ENCODE data around the gene FN3K. TPM values are rescaled to one million over a fixed set of nuclear protein-coding genes. Genes with fewer than 3 reads are reported as not detected.
A peak's percentile ranks its signal among the peaks of the same experiment; 100 is the strongest.
"Not testable (repeated sequence)": the region's sequence is repeated elsewhere in the genome, so short reads cannot be mapped to it uniquely, and the experiment has no call there.

FN3K gene
- total RNA-seq, 1 donor from 2014 or later = 19.7 TPM

DNA sequence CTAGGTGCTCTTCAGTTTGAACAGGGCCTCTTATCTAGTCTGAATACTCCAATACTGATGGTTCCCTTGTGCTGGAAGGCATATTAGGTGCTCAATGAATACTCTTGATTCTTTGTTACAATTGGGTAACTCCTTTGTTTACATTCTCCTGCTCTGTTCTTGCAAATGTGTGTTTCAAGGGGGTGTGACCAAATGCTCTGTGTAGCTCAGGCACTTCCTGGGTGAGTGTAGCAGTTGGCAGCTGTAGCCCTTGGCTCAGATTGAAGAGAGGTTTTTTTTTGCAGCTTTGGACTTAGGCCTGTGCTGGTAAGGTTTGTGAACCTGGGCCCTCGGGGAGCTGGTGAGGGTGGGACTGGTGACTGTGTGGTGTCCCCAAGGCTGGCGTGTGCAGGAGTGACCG, 36.6 kb downstream of the FN3K start:
- DNase-seq (ENCODE audit: extremely low read depth, low read depth, low spot score) = no peak

DNA sequence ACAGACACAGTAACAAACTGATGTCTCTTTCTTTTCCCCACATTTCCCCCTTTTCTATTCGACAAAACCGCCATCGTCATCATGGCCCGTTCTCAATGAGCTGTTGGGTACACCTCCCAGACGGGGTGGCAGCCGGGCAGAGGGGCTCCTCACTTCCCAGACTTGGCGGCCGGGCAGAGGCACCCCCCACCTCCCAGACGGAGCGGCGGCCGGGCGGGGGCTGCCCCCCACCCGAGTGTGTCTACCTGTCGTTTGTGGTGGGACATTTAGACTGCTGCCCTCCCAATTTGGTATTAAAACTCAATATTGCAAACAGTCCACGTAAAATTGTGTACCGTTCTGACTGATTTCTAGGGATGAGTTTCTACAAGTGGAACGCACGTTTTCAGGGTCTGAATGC, 39.0 kb downstream of the FN3K start:
- DNase-seq (ENCODE audit: extremely low read depth, low read depth, low spot score) = not testable (repeated sequence)

DNA sequence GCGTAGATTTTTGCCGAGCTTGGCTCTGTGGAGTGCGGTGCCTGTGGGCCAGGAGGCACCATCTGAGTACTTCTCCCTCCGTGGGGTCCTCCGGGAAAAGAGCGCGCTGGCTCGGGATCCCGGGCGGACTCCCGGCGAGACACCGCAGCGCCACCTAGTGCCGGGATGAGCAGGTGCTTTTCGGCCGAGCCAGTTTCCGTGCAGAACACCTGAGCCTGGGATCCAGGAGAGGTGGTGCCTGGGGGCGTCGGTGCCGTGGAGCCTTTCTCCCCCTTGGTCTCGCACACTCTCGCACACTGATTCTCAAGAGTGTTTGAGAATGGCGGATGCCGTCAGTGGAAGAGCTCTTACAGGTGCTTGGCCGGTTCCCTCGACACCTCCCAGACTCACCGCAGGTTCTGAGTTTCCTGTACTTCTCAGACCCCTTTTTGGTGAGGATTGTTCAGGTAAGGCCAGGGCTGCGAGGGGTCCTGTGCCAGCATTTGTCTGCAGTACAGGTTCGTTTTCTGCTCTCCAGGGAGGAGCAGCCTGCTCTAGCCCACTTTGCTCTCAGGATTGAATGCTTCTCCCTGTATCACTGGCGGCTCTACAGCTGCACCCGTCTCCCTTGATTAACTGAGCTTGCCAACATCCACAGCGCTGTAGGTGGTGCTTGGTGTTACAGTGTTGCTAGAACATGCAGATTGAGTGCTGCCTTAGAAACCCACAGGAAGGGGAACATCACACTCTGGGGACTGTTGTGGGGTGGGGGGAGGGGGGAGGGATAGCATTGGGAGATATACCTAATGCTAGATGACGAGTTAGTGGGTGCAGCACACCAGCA, 39.8 kb downstream of the FN3K start:
- DNase-seq (ENCODE audit: extremely low read depth, low read depth, low spot score) = no peak

DNA sequence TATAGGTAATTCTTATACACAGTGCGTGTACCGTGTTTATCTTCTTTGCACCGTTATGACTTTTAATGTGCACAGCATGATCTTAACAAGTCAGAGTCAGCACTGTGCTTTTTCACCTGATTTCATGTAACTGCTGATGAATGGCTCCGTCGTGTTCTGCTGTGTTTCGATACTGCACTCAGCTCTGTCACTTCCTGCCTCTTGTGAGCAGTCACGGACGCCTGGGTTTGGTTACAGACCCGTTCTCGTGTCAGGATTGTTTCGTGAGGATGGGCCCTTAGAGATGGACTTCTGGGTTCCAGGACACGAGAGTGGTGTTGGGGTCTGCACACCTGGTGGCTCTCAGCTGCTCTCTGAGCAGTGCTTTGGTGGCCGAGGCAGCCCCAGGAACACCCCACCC, 41.0 kb downstream of the FN3K start:
- DNase-seq (ENCODE audit: extremely low read depth, low read depth, low spot score) = no peak

DNA sequence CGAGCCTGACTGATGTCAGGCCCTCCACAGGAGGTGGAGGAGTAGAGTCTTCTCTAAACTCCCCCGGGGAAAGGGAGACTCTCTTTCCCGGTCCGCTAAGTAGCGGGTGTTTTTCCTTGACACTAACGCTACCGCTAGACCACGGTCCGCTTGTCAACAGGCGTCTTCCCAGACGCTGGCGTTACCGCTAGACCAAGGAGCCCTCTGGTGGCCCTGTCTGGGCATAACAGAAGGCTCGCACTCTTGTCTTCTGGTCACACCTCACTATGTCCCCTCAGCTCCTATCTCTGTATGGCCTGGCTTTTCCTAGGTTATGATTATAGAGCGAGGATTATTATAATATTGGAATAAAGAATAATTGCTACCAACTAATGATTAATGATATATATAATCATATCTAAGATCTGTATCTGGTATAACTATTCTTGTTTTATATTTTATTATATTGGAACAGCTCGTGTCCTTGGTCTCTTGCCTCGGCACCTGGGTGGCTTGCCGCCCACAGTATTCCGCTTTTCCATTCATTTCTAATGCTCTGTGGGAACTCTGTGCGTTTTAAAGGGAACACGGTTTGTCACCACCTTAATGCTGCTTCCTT, 42.5 kb downstream of the FN3K start:
- DNase-seq (ENCODE audit: extremely low read depth, low read depth, low spot score) = not testable (repeated sequence)

DNA sequence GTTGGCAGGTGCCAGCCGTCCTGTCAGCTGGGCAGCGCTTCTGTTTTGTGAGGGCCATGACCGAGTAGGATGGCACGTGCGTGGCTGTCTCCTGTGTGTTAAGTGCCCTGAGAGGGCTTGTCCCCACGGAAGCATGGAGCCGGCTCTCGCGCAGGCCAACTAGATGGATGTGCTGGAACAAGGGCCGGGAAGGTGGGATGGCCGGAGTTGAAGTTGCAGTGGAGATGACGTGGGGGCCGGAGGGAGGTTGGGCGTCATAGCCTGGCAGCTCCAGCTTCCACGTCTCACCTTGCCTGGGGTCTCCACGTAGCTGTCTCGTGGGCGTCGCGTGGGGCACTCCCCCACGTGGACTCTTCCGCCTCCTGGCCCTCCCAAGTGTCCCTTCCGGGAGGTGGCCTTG, 44.1 kb downstream of the FN3K start:
- DNase-seq (ENCODE audit: extremely low read depth, low read depth, low spot score) = no peak

DNA sequence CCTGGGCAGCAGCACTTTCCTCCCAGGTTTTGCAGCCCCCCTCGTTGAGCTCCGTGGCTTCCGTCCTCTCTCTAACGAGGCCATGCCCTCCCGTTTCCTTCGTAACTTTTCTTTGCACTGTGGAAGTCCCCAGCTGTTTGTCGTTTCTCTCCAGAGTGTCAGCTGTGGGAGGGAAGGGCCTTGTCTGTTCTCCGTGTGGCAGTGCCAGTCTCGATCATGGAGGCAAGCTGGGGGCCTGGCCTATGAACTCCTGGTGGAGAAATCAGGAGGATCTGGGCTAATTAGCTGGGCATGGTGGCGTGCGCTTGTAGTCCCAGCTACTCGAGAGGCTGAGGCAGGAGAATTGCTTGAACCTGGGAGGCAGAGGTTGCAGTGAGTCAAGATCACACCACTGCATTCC, 44.8 kb downstream of the FN3K start:
- no peak for DNase-seq (ENCODE audit: extremely low read depth, low read depth, low spot score)

DNA sequence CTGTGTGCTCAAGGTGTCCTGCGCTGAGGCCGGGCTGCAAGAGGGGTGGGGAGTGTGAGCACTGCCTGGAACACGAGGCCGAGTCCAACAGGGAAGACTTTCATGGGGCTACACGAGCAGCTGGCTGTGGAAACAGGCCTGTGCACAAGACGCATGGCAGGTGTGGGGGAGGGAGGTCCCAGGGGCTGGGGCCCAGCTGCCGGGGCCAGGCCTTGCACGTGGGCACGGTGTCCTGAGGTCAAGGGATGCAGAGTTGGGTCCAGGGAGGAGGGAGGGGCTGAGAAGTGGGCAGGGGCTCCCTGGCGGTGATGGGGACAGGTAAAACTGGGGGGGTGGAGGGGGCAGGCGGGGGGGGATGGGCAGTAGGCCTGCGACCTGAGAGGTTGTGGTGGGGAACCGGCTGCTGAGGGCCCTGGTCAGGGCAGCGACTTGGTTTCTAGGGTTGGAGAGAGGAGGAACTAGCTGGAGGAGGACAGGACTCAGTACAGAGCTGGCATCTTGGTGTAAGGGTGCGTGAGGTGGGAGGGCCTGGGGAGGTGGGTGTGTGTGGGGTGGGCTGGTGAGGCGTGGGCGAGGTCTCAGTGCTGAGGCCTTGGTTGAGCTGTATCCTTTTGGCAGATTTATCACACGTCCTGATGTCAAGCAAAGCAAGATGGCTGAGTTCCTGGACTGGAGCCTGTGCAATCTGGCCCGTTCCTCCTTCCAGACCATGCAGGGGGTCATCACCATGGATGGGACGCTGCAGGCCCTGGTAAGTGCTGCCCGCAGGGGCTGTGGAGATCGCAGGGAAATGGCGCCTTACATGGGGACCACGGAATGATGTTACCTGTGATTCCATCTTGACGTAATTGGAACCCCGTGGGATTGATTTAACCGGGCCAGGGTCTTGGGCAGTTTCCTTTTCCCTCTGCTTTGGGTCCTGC, 45.8 kb downstream of the FN3K start:
- no peak for DNase-seq (ENCODE audit: extremely low read depth, low read depth, low spot score)

DNA sequence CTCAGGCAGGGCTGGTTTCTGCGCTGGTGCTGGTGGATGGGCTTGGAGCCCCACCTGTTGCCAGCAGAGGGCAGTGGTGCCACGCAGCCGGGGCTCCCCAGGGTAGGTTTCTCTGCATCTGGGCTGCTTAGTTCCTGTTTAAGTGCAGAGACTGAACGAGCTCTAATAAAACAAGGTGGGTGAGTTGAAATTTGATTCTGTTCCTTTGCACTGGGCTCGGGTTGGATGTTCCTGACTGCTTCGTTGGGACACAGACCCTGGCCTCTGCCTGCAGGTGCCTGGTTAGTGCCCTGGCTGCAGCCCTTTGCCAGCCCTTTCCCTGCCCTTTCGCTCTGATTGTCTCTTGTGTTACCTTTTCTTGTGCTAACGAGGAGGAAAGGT, 46.5 kb downstream of the FN3K start:
- DNase-seq (ENCODE audit: extremely low read depth, low read depth, low spot score) = peak; percentile 37

DNA sequence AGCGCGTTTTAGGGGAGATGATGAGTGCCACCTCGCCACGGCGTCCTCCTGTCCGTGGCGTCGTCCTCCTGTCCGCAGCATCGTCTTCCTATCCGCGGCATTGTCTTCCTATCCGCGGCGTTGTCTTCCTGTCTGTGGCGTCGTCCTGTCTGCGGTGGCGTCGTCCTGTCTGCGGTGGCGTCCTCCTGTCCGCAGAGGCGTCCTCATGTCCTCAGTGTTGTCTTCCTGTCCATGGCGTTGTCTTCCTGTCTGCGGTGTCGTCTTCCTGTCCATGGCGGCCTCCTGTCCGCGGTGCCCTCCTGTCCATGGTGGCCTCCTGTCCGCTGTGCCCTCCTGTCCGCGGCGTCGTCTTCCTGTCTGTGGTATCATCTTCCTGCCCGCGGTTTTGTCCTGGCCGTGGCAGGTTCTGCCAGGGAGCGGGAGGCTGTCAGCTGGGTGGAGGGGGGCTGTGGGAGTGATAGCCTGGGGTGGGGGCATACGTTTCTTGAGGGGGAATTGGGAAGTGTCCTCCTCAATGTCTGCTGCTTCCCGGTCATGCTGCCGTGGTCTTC, 47.3 kb downstream of the FN3K start:
- no peak for DNase-seq (ENCODE audit: extremely low read depth, low read depth, low spot score)

DNA sequence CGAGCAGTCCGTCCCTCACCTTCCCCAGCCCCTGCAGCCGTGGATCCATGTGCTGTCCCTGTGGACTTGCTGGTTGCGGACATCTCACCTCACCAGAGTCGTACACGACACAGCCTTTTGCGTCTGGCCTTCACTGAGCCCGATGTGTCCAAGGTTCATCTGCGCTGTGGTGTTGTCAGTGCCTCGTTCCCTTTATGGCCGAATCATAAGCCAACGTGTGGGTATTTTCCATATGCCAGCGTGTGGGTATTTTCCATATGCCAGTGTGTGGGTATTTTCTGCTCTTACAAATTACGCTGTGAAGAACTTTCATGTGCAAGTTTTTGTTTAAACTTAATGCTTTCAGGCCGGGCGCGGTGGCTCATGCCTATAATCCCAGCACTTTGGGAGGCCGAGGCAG, 48.1 kb downstream of the FN3K start:
- no peak for DNase-seq (ENCODE audit: extremely low read depth, low read depth, low spot score)

DNA sequence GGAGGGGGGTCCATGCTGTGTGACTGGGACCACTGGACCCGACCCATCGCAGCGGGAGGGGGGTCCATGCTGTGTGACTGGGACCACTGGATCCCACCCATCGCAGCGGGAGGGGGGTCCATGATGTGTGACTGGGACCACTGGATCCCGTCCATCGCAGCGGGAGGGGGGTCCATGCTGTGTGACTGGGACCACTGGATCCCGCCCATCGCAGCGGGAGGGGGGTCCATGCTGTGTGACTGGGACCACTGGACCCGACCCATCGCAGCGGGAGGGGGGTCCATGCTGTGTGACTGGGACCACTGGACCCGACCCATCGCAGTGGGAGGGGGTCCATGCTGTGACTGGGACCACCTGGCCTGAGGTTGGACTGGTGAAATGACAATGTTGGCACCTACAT, 50.2 kb downstream of the FN3K start:
- not testable (repeated sequence) for DNase-seq (ENCODE audit: extremely low read depth, low read depth, low spot score)

DNA sequence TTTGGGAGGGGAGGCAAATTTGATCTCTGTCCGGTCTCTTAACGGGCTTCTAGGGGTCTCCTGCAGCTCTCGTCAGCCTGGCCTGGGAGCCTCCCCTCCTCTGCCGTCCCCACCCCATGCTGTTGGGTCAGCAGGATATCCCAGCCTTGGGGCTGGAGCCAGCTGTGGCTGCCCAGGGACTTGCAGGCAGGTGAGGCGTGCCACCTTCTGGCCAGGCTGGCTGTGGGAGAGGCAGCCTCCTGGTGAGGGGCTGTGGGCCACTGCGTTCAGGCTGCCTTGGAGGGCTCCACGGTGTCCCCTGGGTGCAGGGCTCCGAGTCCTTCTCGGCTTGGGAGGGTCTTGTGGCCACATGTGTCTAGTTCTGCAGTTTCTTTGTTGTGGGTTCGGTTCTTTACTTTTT, 51.0 kb downstream of the FN3K start:
- DNase-seq (ENCODE audit: extremely low read depth, low read depth, low spot score) = no peak

DNA sequence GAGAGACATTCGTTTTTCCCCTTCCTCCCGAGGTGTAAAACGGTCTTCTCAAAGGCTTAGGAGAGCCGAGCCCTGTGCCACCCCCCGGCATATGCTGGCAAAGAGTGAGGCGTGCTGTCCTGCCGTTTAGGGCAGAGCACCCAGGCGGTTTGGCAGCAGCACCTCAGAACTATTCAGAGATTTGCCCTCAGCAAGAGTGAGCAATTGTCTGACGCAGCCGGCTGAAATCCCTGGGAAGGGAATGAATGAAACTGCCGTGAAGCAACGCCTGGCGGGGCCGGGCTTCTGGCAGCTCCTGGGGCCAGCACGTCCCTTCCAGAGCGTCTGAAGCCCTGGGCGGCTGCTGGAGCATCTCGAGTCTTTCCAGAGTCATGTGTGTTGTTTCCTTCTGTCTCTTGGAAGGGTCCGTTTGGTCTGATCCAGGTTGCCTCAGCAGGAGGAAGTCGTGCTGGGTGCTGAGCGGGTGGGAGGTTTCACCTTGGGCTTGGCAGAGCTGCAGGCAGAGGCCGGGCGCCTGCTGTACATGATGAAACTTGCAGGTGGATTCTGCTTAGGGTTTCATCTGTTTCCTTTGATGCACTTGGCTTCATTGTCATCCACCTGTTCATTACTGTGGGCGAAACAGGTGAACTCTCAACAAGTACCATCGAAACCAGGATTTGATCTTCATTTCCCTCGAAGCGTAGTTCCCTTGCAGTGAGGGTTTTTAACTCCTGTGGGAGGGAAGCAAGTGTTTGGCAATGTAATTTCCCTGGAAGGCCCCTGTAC, 51.9 kb downstream of the FN3K start:
- DNase-seq (ENCODE audit: extremely low read depth, low read depth, low spot score) = no peak

DNA sequence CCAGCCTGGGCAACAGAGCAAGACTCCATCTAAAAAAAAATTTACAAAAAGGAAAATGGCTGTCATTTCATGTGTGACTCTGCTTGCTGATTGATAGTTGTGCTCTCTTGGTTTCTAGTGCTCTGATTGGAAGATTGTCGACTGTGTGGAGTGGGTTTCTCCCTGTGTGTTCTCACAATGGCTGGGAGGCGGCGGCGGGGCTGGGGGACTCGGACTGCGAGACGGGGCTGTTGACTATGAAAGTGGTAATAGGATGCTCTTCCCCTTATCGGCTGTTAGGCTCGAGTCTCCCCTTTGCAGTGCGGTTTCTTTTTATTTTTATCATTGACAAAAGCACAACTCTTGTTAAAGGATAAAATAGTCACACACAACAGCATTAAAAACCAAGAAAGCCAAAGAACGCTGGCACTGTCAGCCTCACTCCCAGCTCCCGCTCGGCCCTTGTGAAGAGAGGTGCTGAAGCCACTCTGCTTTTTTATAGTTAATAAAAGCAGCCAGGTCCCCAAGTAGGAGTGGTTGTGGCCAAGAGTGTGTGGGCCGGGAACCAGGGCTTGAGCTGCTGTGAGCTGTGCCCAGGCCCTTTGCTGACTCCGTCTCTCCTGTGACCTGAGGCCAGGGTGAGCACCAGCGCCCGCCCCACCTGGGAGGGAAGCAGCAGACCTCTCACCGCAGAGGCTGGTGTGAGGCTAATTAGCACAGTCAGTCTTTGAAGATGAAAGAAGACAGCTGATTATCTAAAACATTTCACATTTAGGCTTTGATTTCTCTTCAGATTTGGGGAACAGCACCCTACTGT, 53.0 kb downstream of the FN3K start:
- no peak for DNase-seq (ENCODE audit: extremely low read depth, low read depth, low spot score)

DNA sequence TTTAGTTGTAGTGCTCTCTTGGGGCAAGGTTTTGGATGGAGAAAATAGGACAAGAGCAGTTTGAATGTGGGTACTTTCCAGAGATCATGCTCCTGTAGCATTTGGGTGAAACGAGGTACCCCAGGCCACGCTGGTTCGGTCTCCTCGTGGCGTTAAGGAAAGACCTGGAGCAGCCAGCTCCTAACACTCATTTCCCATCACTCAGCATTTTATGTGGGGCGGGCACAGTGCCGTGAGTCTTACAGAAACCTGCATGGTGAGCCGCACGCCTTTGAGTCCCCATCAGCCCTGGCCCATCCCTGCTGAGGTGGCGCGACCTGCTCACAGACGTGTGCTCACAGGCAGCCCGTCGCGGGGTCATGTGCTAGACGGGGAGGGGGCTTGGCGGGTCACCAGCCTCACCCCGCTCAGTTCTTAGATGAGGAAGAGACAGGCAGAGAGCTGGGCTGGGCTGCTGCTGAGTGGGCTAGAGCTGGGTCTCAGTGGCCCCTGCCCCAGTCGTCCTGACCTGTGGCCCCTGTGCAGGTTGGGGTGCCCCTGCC, 53.7 kb downstream of the FN3K start:
- DNase-seq (ENCODE audit: extremely low read depth, low read depth, low spot score) = no peak

DNA sequence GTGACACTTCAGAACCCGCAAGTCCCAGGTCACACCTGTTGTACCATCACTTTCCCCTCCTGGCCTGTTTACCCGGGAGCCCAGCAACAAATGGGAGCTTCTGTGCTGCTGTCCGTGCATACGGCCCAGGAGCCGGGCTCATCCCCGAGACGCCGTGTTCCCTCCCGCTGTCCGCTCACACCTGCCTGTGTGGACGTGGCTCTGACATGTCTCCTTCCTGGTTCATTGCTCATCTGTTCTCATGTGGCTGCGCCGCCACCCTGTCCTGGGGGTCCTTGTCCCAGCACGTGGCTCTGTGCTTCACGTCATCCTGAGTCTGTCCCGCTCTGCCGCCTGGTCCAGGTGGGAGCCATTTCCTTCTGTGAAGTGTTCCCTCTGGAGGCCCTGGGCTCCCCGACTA, 54.4 kb downstream of the FN3K start:
- no peak for DNase-seq (ENCODE audit: extremely low read depth, low read depth, low spot score)

DNA sequence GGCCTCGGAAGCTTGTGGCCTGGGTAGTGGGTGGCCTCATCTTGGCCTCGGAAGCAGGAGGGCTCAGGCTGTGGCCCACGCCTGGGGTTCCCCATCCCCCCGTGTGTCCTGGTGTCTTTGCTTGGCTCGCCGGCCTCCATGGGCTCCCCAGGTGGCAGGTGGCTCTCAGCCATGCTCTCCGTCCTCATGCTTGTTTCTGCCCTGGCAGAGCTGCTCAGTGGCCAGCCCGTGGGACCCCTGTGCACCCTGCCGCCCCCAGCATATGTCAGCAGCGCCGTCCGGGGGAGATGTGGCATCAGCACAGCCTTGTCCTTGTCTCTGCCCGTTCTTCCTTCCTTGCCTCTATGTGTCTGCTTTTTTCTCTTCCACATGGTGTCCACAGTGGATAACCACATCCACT, 55.0 kb downstream of the FN3K start:
- DNase-seq (ENCODE audit: extremely low read depth, low read depth, low spot score) = no peak

DNA sequence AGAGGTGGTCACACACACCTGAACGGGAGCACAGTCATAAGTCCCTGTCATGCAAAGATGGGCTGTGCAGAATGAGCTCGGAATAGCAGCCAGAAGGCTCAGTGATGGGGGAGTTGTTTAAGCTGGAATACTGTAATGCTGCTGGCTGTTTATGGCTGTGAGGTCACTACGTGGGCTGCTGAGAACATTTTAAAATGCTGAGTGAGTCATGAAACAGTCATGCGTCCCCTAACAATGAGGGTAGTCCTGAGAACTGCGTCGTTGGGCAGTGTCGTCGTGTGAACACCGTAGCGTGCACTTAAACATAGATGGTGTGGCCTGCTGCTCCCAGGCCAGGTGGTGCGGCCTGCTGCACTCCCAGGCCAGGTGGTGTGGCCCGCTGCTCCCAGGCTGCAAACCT, 56.1 kb downstream of the FN3K start:
- DNase-seq (ENCODE audit: extremely low read depth, low read depth, low spot score) = peak; percentile 48
